GM18526 (cell line): Measurements from ENCODE around the gene GALNT17.

ENCODE experiments used
- POLR2A ChIP-seq: IDR thresholded peaks from 3 replicates; pipeline ENCODE4 v1.6.1; 2011; ENCODE audit not compliant: insufficient read length; ENCODE audit errors: extremely low read depth

The GALNT17 gene

DNA sequence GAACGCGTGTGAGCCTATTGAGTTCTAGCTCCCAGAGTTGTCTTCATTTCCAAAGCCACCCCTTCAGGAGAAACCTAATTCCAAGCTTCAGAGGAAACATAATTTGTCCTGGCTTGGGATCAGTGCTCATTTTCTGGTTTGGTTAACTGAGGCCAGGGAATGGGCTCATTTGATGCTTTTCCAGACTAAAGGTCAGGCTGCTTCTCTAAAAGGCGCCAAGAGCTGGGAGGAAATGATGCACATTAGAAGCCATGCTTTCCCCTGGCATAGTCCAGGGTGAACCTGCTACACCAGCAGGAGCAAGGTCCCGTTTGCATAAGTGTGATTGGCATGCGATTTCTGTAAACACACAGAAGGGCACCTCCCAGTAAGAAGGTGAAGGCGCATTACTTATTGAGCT is 435.0 kb downstream of the GALNT17 start:
- TF ChIP-seq POLR2A, result no peak

GRCh38 chr7:71574153-71574860 is 442.4 kb downstream of the GALNT17 start:
- TF ChIP-seq POLR2A, result no peak

DNA sequence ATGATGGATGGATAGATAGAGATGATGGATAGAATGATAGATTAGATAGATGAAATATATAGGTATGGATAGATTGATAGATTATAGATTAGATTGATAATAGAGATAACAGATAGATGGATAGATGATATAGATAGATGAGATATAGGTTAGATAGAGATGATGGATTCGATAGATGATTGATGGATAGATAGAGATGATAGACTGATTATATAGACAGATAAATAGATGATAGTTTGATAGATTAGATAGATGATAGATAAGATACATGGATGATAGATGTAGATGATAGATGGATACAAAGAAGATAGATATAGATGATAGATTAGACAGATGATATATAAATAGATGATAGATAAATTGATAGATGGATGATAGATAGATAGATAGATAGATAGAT is 448.1 kb downstream of the GALNT17 start:
- no peak for TF ChIP-seq POLR2A

DNA sequence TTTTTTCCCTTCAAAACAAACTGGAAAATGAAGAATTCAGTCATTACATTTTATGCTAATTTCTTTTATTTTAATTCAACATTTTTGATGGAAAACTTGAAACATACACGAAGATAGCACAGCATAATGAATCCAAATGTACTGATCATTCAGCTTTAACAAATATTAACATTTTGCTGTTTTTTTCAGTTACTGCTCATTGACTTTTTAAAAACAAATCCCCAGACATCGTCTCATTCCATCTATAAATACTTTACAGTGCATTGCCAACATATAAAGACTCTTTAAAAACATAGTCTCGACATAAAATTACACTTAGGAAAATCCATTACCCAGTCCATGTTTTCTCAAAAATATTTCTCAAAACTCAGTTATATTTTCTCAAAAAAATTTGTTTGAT is 452.3 kb downstream of the GALNT17 start:
- no peak for TF ChIP-seq POLR2A

DNA sequence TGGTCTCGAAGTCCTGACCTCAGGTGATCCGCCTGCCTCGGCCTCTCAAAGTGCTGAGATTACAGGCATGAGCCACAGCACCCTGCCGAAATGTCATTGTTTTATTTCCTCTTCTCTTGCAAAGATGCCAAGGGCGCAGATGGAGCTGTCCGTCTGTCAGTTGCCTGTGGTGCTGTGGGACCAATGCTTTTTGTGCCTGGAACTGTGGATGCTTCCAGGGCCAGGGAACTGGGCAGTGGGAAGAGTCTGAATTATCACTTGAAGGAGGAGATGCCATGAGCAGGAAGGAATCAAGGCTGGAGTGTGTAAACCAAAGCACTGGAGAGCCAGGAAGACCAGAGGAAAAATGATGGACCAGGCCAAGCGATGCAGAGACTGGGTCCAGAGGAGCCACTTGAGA is 459.9 kb downstream of the GALNT17 start:
- no peak for TF ChIP-seq POLR2A

- TF ChIP-seq POLR2A, result no peak
Measured at GRCh38 chr7:71594736-71595135, 462.8 kb downstream of the GALNT17 start.

DNA sequence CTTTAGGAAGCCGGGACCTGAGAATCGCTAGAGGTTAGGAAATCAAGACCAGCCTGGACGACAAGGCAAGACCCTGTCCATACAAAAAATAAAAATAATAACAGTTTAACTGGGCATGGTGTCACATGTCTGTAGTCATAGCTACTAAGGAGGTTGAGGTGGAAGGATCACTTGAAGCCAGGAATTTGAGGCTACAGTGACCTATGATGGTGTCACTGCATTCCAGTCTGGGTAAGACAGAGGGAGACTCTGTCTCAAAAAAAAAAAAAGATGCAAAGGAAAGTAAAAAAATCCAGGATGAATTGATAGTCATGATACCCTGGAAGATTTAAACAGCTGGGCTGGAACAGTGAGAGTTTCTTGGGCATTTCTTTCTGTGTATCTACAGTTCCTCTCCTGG is 463.2 kb downstream of the GALNT17 start:
- no peak for TF ChIP-seq POLR2A

DNA sequence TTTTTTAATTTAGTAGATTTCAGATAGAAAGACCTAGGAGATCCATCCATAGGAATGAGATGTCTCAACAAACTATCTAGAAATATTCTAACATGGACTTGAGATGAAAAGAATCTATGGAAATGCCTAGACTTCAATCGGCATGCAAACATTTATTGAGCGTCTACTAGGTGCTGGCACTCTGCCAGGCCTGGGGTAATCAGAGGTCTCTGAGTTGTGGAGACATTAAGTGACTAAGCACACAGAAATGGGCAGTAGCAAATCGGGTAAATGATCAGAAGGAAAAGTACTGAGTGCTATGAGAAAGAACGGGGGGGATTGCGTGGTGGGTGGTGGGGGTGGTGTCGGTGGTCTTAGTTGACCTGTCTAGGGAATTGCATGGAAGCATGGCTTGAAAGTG is 466.6 kb downstream of the GALNT17 start:
- TF ChIP-seq POLR2A, result no peak

- TF ChIP-seq POLR2A, result no peak
Measured at GRCh38 chr7:71601851-71602250, 469.9 kb downstream of the GALNT17 start.

DNA sequence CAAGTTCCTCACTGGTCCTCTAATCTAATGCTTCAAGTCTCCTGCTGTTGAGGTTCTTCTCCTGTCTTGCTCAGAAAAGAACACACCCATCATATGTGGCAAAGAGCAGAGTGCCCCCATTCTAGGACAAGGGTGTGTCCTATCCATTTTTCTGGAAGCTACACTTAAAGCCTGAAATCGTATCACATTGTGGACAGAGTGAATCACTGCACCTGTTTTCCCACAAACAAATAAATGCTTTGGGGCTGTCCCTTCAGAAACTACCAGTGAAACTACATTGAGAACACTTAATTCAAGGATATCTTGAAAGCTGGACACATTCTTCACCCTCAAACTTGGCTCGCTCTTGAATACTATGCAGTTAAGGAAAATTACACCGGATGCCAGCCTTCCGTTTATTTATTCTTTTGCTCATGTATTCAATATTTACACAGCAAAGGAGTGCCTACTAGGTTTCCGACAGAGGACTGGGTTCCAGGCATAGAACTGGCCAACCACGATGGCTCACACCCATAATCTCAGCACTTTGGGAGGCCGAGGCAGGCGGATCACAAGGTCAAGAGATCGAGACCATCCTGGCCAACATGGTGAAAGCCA is 473.0 kb downstream of the GALNT17 start:
- TF ChIP-seq POLR2A, result no peak

DNA sequence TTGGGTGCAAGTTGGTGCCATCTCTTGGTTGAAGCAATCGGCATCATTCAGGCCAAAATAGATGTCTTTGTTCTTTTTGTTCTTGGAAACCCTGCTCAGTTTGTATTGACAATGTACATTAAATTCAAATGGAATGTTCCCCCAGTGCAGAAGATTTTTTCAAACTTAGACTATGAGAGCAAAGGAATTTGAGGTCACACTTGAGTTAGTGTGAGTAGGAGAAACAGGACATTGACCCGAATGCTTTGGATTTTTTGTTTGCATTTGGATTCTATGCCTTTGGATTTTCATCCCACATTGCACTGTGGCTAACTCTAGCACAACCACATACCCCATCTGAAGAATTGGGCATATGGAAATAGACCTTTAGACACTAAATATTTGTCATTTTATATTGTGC is 480.0 kb downstream of the GALNT17 start:
- no peak for TF ChIP-seq POLR2A

GRCh38 chr7:71612911-71613310 is 481.0 kb downstream of the GALNT17 start:
- no peak for TF ChIP-seq POLR2A

- TF ChIP-seq POLR2A, result no peak
Measured at GRCh38 chr7:71613313-71613712, 481.4 kb downstream of the GALNT17 start.

DNA sequence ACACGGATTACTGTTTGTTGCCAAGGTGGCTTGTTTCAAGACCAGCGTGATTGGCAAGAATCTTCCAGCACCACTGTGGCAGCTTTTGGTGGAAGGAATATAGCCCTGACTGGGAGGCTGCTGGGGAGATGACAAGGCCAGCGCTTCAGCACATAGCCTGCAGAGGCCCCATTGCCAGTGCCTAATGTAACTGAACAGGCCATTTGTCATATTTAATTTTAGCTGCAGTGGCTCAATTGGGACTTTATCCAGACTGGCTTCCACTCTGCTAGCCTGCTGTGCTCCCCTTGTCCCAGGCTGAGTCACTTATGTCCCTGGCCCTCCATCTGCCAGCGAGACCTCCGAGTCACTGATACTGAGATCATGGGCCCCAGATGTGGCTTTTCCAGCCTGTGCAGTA is 483.1 kb downstream of the GALNT17 start:
- TF ChIP-seq POLR2A, result no peak

- no peak for TF ChIP-seq POLR2A
Measured at GRCh38 chr7:71616217-71616616, 484.3 kb downstream of the GALNT17 start.

GRCh38 chr7:71618278-71618677 is 486.3 kb downstream of the GALNT17 start:
- no peak for TF ChIP-seq POLR2A

- no peak for TF ChIP-seq POLR2A
Measured at GRCh38 chr7:71625545-71625944, 493.6 kb downstream of the GALNT17 start.

GRCh38 chr7:71626206-71626605 is 494.3 kb downstream of the GALNT17 start:
- no peak for TF ChIP-seq POLR2A

- no peak for TF ChIP-seq POLR2A
Measured at GRCh38 chr7:71627651-71628050, 495.7 kb downstream of the GALNT17 start.
